Measurements from ENCODE around the gene GPC6.

The GPC6 gene

DNA sequence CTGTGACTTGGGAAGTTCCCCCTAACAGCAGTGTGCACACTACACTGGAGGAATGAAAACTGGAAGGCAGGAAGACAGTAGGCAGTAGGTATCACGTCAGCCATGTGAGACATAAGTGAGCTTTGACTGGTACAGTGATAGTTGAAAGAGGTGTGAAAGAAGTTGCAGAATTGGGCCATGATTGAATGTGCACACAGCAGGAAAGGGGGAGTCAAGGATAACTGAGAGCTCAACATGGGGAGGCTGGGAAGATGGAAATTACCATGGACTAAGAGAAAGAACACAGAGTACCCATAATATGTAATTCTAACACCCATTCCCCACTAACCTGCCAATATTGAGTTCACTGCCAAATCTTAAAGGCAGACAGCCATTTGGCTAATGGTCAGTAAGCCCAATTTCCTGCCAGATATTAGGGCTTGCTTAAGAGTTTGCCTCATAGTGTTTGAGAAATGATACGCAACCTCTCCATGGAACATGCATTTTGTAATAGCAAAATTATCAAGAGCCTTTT is 931.2 kb downstream of the GPC6 start:
- Histone ChIP-seq H3K36me3 (ENCODE audit: insufficient read depth, low read length) (no peaks in the 10 kb centered on the region), H4K20me1 (ENCODE audit: insufficient read depth, low read length, poor library complexity, severe bottlenecking) (no peaks in the 10 kb centered on the region), H3K79me2 (ENCODE audit: insufficient read depth, low read length) (no peaks in the 10 kb centered on the region), H2AFZ (ENCODE audit: low read length) (no peak overlapping the region), H3K4me3 (ENCODE audit: low read length, poor library complexity, severe bottlenecking) (no peak overlapping the region), H3K9ac (ENCODE audit: low read depth, low read length, poor library complexity, severe bottlenecking) (no peak overlapping the region), H3K27me3 (ENCODE audit: insufficient read depth, low read length, poor library complexity, severe bottlenecking) (no peaks in the 10 kb centered on the region), H3K4me2 (ENCODE audit: low read depth, low read length, poor library complexity, severe bottlenecking) (no peak overlapping the region), H3K4me1 (ENCODE audit: insufficient read depth, low read length, poor library complexity, severe bottlenecking) (no peaks in the 10 kb centered on the region), H3F3A (ENCODE audit: low read depth) (no peaks in the 10 kb centered on the region), H3K9me2 (replicated peaks; ENCODE audit: low read depth, low read length) (no peaks in the 10 kb centered on the region), H3K9me3 (ENCODE audit: insufficient read depth, low read depth, low read length) (0 out of 2 replicates have a peak, but pooled peaks cover 2% of the 10 kb centered on the region)
- TF ChIP-seq EZH2phosphoT487 (IDR thresholded peaks at IDR 0.05; ENCODE audit: borderline replicate concordance), result no peak
- TF ChIP-seq, protein P1, sequence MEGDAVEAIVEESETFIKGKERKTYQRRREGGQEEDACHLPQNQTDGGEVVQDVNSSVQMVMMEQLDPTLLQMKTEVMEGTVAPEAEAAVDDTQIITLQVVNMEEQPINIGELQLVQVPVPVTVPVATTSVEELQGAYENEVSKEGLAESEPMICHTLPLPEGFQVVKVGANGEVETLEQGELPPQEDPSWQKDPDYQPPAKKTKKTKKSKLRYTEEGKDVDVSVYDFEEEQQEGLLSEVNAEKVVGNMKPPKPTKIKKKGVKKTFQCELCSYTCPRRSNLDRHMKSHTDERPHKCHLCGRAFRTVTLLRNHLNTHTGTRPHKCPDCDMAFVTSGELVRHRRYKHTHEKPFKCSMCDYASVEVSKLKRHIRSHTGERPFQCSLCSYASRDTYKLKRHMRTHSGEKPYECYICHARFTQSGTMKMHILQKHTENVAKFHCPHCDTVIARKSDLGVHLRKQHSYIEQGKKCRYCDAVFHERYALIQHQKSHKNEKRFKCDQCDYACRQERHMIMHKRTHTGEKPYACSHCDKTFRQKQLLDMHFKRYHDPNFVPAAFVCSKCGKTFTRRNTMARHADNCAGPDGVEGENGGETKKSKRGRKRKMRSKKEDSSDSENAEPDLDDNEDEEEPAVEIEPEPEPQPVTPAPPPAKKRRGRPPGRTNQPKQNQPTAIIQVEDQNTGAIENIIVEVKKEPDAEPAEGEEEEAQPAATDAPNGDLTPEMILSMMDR (conservative IDR thresholded peaks at IDR 0.05; ENCODE audit: low read length), result no peak

DNA sequence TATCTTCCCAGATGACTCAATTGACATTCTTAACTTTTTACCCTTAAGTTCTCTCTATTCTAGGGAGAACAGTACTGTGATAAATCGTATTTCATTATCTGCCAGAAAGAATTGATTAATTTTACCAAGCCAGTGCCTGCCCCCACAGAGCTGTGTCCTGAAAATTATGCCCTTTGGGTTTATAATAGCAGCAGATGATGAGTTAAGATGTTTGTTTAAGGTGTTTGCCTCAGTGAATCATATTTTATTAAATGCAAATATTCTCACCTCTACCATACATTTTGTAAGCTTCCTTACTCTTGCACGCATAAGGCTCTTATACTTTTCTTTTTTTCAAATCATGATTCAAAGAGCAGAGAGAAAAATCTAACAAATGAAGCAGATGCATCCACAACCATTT is 934.3 kb downstream of the GPC6 start:
- Histone ChIP-seq H2AFZ (ENCODE audit: low read length) (no peak overlapping the region), H3K4me2 (ENCODE audit: low read depth, low read length, poor library complexity, severe bottlenecking) (no peak overlapping the region), H3K9ac (ENCODE audit: low read depth, low read length, poor library complexity, severe bottlenecking) (no peak overlapping the region), H3K79me2 (ENCODE audit: insufficient read depth, low read length) (no peaks in the 10 kb centered on the region), H3K9me3 (ENCODE audit: insufficient read depth, low read depth, low read length) (0 out of 2 replicates have a peak, but pooled peaks cover 2% of the 10 kb centered on the region), H3K4me3 (ENCODE audit: low read length, poor library complexity, severe bottlenecking) (no peak overlapping the region), H3K4me1 (ENCODE audit: insufficient read depth, low read length, poor library complexity, severe bottlenecking) (no peaks in the 10 kb centered on the region), H3K27me3 (ENCODE audit: insufficient read depth, low read length, poor library complexity, severe bottlenecking) (no peaks in the 10 kb centered on the region), H3K9me2 (replicated peaks; ENCODE audit: low read depth, low read length) (no peaks in the 10 kb centered on the region), H3K36me3 (ENCODE audit: insufficient read depth, low read length) (no peaks in the 10 kb centered on the region), H3F3A (ENCODE audit: low read depth) (no peaks in the 10 kb centered on the region), H4K20me1 (ENCODE audit: insufficient read depth, low read length, poor library complexity, severe bottlenecking) (no peaks in the 10 kb centered on the region)
- TF ChIP-seq EZH2phosphoT487 (IDR thresholded peaks at IDR 0.05; ENCODE audit: borderline replicate concordance), result no peak
- TF ChIP-seq, protein P1 (conservative IDR thresholded peaks at IDR 0.05; ENCODE audit: low read length), result no peak

DNA sequence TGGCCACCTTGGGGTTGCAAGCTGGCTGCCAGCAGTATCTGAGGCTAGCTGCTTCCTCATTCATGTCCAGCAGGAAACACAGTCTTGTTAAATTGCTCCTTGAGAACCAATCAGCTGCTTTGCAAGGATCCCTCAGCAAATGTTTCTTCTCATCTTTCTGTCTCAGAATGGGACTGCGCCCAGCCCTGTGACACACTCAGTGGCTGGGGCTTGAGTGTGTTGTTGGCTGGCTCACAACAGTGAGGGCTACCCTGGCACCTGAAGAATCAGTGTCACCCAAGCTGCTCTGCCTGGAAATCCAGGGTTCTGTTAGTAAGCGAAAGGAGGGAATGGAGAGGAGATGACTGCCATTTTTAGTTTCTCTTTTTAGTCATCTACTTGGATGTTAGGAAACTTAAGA is 935.7 kb downstream of the GPC6 start:
- H2AFZ ChIP-seq (ENCODE audit: low read length), result no peak overlapping the region
- TF ChIP-seq, protein P1 (conservative IDR thresholded peaks at IDR 0.05; ENCODE audit: low read length), result no peak
- no peak for TF ChIP-seq EZH2phosphoT487 (IDR thresholded peaks at IDR 0.05; ENCODE audit: borderline replicate concordance)

More for the DNA sequence above, 935.7 kb downstream of the GPC6 start:
- Histone ChIP-seq H3K9ac (ENCODE audit: low read depth, low read length, poor library complexity, severe bottlenecking) (no peak overlapping the region), H3K9me3 (ENCODE audit: insufficient read depth, low read depth, low read length) (0 out of 2 replicates have a peak, but pooled peaks cover 2% of the 10 kb centered on the region), H3K4me3 (ENCODE audit: low read length, poor library complexity, severe bottlenecking) (no peak overlapping the region), H3K27me3 (ENCODE audit: insufficient read depth, low read length, poor library complexity, severe bottlenecking) (no peaks in the 10 kb centered on the region), H3F3A (ENCODE audit: low read depth) (no peaks in the 10 kb centered on the region), H3K79me2 (ENCODE audit: insufficient read depth, low read length) (no peaks in the 10 kb centered on the region), H4K20me1 (ENCODE audit: insufficient read depth, low read length, poor library complexity, severe bottlenecking) (no peaks in the 10 kb centered on the region), H3K9me2 (replicated peaks; ENCODE audit: low read depth, low read length) (no peaks in the 10 kb centered on the region), H3K36me3 (ENCODE audit: insufficient read depth, low read length) (no peaks in the 10 kb centered on the region), H3K4me2 (ENCODE audit: low read depth, low read length, poor library complexity, severe bottlenecking) (no peak overlapping the region), H3K4me1 (ENCODE audit: insufficient read depth, low read length, poor library complexity, severe bottlenecking) (no peaks in the 10 kb centered on the region)
